ES-I3 (cell line): ENCODE results near the gene KLRC2.
"Not testable (repeated sequence)": the region's sequence is repeated elsewhere in the genome, so short reads cannot be mapped to it uniquely, and the experiment has no call there.

ENCODE experiments used
- H3K36me3 ChIP-seq: 2 replicates; pipeline ENCODE4 v1.6.1; 2013; ENCODE audit warnings: mild to moderate bottlenecking, low read length, control low read depth, moderate library complexity; ENCODE audit not compliant: insufficient read depth
- H3K4me1 ChIP-seq: 2 replicates; pipeline ENCODE4 v1.6.1; 2013; ENCODE audit warnings: mild to moderate bottlenecking, control low read depth, low read length; ENCODE audit not compliant: insufficient read depth
- H3K9ac ChIP-seq: 2 replicates; pipeline ENCODE4 v1.6.1; 2013; ENCODE audit warnings: low read depth, mild to moderate bottlenecking, low read length, moderate library complexity
- H3K9me3 ChIP-seq: 2 replicates; pipeline ENCODE4 v1.6.1; 2013; ENCODE audit warnings: mild to moderate bottlenecking, low read length, moderate library complexity; ENCODE audit not compliant: control insufficient read depth, insufficient read depth

Gene KLRC2

DNA sequence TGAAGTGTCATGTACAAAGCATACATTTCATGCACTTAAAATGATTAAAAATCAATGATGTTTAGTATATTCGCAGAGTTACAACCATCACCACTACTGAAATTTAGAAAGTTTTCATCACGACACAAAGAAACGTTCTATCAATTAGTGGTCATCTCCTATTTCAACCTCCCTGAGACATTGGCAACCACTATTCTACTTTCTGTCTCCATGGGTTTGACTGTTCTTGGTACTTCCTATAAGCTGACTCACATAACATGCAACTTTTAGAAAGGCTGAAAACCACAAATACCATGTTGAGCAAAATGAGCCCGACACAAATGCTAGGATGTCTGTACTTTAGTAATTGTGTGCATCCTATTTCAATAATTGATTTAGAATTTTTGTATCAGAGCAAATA is 5.2 kb downstream of the KLRC2 start:
- not testable (repeated sequence) for H3K4me1 ChIP-seq, H3K36me3 ChIP-seq, H3K9me3 ChIP-seq, H3K9ac ChIP-seq

DNA sequence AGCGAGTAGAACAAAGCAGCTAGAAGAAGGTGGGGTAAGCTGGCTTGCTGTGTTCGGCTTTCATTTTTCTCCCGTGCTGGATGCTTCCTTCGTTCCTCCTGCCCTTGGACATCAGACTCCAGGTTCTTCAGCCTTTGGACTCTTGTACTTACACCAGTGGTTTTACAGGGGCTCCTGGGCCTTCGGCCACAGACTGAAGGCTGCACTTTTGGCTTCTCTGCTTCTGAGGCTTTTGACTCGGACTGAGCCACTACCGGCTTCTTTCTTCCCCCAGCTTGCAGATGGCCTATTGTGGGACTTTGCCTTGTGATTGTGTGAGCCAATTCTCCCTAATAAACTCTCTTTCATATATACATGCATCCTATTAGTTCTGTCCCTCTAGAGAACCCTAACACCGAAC is 9.9 kb downstream of the KLRC2 start:
- not testable (repeated sequence) for H3K4me1 ChIP-seq, H3K9me3 ChIP-seq, H3K9ac ChIP-seq, H3K36me3 ChIP-seq

DNA sequence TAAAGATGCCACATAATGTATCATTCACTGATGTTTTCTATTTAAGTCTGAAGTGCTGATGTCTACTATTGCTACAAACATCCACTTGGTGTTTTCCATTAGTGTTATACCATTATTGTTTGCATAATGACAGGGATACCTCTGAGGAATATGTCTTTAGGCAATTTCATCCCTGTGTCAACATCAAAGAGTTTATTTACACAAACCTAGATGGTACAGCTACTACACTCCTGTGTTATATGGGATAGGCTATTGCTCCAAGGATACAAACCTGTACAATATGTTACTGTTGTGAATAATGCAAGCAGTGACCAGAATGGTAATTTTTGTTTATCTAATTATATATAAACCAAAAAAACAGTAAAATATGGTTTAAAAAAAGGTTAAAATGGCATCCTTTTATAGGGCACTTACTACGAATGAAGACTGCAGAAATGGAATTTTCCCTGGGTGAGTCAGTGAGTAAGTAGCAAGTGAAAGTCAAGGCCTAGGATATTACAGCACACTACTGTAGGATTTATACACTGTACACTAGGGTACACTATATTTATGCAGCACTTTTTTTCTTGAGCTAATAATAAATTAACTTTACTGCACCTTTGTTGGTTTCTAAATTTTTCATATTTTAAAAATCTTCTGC is 11.4 kb downstream of the KLRC2 start:
- H3K4me1 ChIP-seq, H3K9ac ChIP-seq, H3K9me3 ChIP-seq, H3K36me3 ChIP-seq: not testable (repeated sequence)

DNA sequence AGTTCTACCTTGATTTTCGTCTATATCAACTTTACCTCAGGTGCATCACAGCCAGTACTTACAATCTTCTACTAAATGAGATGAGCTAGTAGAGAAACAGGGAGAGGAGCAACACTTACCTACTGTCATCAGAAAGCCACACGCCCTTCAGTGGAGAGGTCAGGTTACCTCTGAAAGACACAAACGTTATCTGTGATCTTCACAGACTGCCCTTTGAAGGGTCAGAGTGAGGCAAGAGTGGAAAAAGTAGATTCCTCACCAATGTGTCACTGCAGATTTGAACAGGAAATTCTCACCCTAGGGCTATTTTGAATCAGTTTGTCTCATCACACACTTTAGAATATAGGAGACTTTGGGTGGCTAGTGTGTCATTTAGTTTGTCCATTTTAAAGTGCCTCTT is 13.7 kb downstream of the KLRC2 start:
- not testable (repeated sequence) for H3K9ac ChIP-seq, H3K9me3 ChIP-seq, H3K4me1 ChIP-seq, H3K36me3 ChIP-seq

DNA sequence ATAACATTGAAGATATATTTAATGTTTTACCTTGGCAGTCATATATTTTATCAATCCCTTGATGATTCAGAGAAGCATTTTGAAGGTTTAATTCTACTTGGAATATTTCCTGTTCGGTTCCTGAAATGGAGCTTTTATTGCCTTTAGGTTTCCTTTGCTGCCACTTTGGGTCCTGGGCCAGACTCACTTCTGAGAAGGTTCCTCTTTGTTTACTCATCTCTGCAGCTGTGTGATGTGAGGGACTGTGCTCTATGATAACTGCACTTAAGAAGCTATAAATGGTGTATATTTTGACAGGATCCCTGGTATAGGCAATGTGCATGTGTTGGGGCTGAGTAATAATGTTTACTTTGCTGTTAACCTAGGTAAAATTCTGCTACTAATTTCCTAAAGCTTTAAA is 15.5 kb downstream of the KLRC2 start, which contains the start of gene KLRC3:
KLRC3 (minus strand) TSS at position 262 of the 400 bp plus-strand sequence; CDS start at position 217, 45 bp downstream.
- H3K4me1 ChIP-seq, H3K9ac ChIP-seq, H3K36me3 ChIP-seq, H3K9me3 ChIP-seq: not testable (repeated sequence)

DNA sequence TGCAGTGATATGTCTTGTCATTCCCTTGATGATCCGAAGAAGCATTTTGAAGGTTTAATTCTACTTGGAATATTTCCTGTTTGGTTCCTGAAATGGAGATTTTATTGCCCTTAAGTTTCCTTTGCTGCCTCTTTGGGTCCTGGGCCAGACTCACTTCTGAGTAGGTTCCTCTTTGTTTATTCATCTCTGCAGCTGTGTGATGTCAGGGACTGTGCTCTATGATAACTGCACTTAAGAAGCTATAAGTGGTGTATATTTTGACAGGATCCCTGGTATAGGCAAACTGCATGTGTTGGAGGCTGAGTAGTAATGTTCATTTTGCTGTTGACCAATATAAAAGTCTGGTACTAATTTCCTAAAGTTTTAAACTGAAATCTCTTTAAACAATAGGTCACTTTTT is 26.4 kb downstream of the KLRC2 start, which contains the start of gene KLRC4:
KLRC4 (minus strand) TSS at position 366 of the 400 bp plus-strand sequence; CDS start at position 184, 182 bp downstream.
- 0 out of 2 replicates have a peak, but pooled peaks cover 6% of the 10 kb centered on the region for H3K4me1 ChIP-seq

DNA sequence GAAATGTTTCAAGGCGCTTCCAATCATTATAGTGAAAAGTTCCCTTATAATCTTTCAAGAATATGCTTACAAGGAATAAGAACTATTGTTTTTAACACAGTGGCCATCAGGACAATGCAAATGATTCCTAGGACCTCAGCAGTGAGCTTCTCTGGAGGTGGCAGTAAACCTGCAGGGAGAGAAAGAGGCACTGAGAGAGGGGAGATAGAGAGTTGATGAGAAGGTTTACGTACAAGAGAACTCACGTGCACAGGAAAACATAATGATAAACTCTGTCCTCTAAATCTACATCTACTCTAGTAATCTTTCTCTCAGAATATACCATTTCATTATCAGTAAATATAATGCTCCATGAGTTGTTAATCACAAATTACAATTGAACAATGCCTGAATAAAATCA is 27.0 kb downstream of the KLRC2 start:
- H3K9ac ChIP-seq = no peak overlapping the region

More for the DNA sequence above, 26.4 kb downstream of the KLRC2 start, which contains the start of gene KLRC4:
- H3K36me3 ChIP-seq = no peaks in the 10 kb centered on the region
- H3K9ac ChIP-seq = no peak within 1 kb of the TSS
- no peaks in the 10 kb centered on the region for H3K9me3 ChIP-seq

DNA sequence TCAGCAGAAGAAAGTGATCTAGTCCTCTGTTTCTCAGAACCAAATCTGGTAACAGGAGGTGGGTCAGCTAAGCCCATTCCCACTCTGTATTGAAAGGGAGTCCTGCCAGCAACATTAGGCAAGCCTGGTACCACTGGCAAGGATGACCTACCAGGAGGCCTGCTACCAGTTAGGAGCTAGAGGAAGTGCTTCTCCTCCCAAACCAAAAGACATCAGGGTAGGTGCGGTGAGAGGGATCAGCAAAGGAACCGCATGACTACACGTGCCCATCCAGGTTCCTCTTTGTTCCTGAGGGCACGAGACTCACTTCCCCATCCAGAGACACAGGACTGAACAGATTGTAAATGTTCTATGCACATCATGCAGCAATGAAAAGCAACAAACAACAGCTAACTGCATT is 29.1 kb downstream of the KLRC2 start:
- Histone ChIP-seq H3K9ac (no peak overlapping the region), H3K4me1 (0 out of 2 replicates have a peak, but pooled peaks cover 6% of the 10 kb centered on the region), H3K9me3 (no peaks in the 10 kb centered on the region), H3K36me3 (no peaks in the 10 kb centered on the region)

More for the DNA sequence above, 27.0 kb downstream of the KLRC2 start:
- Histone ChIP-seq H3K9me3 (no peaks in the 10 kb centered on the region), H3K4me1 (0 out of 2 replicates have a peak, but pooled peaks cover 6% of the 10 kb centered on the region), H3K36me3 (no peaks in the 10 kb centered on the region)

DNA sequence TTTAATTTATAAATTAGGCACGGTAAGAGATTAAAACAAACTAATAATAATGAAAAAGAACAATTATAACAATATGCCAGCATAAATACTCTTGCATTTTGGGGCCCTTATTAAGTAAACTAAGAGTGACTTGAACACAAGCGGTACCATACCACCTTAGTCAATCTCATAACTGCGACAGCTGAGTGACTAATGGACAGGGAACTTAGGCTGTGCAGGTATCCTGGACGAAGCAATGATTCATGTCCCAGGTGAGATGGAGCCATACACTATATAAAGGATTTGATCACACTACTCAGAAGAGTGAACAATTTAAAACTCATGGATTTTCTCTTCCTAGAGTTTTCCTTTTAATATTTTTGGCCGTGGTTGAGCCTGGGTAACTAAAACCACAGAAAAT is 30.5 kb downstream of the KLRC2 start:
- Histone ChIP-seq H3K4me1 (0 out of 2 replicates have a peak, but pooled peaks cover 6% of the 10 kb centered on the region), H3K36me3 (no peaks in the 10 kb centered on the region), H3K9ac (no peak overlapping the region), H3K9me3 (no peaks in the 10 kb centered on the region)

DNA sequence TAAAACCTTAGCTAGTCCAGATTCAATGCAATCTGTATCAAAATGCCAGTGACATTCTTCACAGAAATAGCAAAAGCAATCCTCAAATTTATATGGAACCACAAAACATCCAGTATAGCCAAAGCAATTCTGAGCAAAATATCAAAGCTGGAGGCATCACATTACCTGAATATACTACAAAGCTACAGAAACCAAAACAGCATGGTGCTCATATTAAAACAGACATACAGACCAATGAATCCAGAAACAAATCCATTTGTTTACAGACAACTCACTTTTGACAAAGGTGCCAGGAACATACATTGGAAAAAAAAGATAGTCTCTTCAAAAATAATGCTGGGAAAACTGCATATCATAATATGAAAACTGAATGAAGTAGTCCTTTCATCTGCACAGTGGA is 31.0 kb downstream of the KLRC2 start:
- H3K9ac ChIP-seq = no peak overlapping the region
- 0 out of 2 replicates have a peak, but pooled peaks cover 6% of the 10 kb centered on the region for H3K4me1 ChIP-seq
- H3K9me3 ChIP-seq = no peaks in the 10 kb centered on the region
- H3K36me3 ChIP-seq = no peaks in the 10 kb centered on the region

DNA sequence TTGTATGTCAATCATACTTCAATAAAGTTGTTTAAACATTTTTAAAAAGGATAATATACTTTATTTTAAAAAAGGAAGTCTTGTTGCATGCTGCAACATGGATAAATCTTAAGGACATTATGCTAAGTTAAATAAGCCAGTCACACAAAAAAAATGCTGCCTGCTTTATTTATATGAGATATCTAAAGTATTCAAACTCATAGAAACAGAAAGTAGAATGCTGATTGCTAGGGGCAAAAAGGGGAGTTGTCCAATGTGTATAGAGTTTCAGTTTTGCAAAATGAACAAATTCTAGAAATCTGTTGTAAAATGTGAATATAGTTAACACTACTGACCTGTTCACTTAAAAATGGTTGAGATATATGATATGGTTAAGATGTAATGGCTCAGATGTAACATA is 35.0 kb downstream of the KLRC2 start:
- Histone ChIP-seq H3K36me3 (no peaks in the 10 kb centered on the region), H3K4me1 (peaks cover 6% of the 10 kb centered on the region), H3K9ac (no peak overlapping the region)

DNA sequence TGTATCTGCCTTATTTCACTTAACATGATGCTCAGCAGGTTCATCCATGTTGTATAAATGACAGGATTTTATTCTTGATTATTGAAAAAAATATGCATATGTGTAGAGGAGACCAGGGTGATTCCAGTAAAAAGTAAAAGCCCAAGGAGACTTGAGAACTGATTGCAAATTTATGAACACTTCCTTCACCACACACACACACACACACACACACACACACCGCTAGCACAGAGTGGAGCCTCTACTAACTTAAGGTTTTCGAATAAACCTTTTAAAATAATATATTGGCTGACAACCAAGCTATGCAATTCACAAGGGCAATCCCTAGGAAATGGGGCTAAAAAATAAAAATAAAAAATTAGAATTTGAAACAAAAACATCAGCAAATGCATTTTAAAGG is 37.6 kb downstream of the KLRC2 start:
- Histone ChIP-seq H3K4me1 (peaks cover 18% of the 10 kb centered on the region), H3K9me3 (no peaks in the 10 kb centered on the region), H3K36me3 (no peaks in the 10 kb centered on the region), H3K9ac (no peak overlapping the region; the same call in 1 of the 2 replicates)

More for the DNA sequence above, 35.0 kb downstream of the KLRC2 start:
- no peaks in the 10 kb centered on the region for H3K9me3 ChIP-seq

DNA sequence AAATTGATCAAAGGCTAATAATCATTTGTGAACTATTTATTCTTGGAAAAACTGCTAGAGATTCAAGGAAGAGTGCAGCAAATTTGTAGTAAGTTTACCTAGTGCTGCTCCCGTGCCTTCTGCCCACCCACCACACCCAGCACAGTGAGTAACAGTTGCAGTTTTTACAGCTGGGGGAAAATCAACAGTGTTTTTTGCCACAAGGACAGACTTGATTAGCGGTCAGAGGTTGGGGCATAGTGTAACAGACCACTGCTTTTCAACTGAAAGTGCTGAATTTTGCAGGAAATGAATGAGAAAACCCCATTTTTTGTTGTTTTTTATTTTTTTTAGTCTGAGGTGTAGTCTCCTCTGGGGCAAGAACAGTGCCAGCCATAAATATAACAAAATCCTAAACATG is 38.5 kb downstream of the KLRC2 start:
- Histone ChIP-seq H3K36me3 (no peaks in the 10 kb centered on the region), H3K4me1 (peaks cover 18% of the 10 kb centered on the region), H3K9ac (peak overlapping the region; percentile 56), H3K9me3 (no peaks in the 10 kb centered on the region)

DNA sequence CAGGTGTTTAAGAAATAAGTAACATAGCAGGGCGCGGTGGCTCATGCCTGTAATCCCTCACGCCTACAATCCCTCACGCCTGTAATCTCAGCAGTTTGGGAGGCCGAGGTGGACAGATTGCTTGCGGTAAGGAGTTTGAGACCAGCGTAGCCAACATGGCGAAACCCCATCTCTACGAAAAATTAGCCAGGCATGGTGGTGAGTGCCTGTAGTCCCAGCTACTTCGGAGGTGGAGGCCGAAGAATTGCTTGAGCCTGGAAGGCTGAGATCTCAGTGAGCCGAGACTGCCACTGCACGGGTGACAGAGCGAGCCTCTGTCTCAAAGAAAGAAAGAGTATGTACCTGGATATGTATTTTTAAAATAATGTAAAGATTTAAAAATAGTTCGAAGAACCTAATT is 39.6 kb downstream of the KLRC2 start:
- peak overlapping the region; percentile 51; the same call in 1 of the 2 replicates for H3K9ac ChIP-seq
- peaks cover 18% of the 10 kb centered on the region for H3K4me1 ChIP-seq
- not testable (repeated sequence) for H3K9me3 ChIP-seq, H3K36me3 ChIP-seq

DNA sequence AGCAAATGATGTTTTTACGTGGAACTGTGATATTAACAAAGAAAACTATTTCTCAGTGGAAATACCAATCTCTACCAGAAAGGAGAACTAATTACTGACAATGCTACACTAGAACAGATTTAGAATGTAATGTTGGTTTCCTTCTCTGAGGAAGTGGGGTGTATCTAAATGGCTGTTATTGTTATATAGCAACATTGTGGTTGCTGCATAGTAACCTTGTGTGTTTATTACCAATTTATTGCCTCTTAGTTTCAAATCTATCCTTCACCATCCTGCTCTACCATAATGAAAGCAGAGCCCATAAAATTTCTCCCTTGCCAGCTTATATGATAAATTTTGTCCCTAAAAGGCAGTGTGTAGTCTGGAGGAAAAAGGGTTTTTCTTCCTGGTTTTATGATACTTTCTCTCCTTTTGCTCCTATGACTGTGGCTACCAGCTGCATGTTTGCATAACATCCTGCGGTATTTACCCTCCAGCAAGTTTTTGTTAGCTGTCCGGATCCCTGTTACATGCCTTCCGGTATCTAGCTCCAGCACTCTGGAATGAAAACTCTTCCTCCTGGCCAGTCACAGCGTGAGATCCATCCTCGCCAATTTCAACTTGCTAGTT is 40.3 kb downstream of the KLRC2 start:
- peak overlapping the region; percentile 51 for H3K9ac ChIP-seq
- no peaks in the 10 kb centered on the region for H3K36me3 ChIP-seq
- peaks cover 18% of the 10 kb centered on the region for H3K4me1 ChIP-seq
- H3K9me3 ChIP-seq = no peaks in the 10 kb centered on the region
